HK-2 (cell line): Measurements from ENCODE around the gene TFAP2A.
A peak's percentile ranks its signal among the peaks of the same experiment; 100 is the strongest.

Experiments
- DNase-seq: peaks from one replicate; pipeline ENCODE4 v3.0.0-alpha.2; 2018; ENCODE audit not compliant: unreplicated experiment

The TFAP2A gene

GRCh38 chr6:10412461-10413261 lies 2.2 kb downstream of the TFAP2A start:
- peak; percentile 59 for DNase-seq

- peak; percentile 63 for DNase-seq
Observed at GRCh38 chr6:10411971-10412460, 2.9 kb downstream of the TFAP2A start.

DNA sequence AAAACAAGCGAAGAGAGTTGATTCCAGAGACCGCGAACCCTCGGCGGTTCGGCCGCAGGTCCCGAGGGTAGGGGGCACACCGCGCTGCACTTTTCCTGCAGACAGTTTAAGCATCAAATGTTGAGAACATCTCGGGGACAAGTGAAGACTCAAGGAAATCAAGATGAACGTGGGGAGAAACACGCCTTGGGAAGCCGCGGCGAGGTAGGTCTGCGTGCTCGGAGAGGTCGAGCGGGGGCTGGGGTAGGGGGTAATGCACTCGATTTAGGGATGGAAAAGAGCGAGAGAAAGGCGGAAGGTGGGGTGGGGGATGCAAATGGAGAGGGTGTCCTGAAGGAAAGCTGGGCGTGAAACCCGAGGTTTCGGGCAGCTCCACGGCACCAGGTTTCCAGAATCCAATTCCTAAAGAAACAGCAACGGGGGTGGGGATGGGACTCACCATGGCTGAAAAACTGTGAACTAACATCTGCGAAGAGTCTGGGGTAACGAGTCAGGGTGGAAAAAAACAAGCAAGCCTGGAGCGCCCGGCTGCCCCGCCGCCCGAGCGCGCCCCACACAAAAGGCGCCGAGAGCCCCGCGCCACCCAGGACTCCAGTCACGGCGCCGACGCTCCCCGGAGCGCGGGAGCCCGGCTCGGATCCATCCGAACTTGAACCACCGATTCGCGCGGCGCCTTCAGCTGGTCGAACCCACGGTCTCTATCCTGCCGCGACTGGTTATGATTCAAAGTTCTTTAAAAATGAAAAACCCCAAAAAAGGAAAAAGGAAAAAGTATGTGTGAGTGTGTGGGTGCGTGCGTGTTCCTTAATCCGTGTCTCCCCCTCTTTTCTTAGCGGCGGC lies 3.5 kb downstream of the TFAP2A start:
- DNase-seq: no peak

GRCh38 chr6:10410207-10411050 lies 4.4 kb downstream of the TFAP2A start:
- no peak for DNase-seq

GRCh38 chr6:10409731-10410206 lies 5.1 kb downstream of the TFAP2A start:
- no peak for DNase-seq

- no peak for DNase-seq
Observed at GRCh38 chr6:10409233-10409721, 5.6 kb downstream of the TFAP2A start.

- no peak for DNase-seq
Observed at GRCh38 chr6:10408457-10408856, 6.4 kb downstream of the TFAP2A start.

DNA sequence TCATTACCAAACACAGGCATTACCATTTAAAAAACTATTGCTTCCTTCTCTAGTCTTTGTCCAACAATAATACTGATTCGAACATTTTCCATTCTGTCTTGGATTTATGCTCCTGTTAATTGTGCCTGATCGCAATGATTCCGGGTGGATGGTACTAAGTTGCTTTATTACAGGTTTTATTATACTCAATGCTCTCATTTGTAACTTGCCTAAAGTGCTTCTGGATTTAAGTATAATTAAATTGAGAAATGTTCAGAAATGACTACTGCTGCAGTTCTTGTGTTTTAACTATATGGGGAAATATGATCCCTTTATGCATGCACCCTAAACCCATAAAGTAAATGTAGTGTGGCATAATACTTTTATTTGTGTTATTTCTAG lies 7.2 kb downstream of the TFAP2A start:
- DNase-seq: no peak

DNA sequence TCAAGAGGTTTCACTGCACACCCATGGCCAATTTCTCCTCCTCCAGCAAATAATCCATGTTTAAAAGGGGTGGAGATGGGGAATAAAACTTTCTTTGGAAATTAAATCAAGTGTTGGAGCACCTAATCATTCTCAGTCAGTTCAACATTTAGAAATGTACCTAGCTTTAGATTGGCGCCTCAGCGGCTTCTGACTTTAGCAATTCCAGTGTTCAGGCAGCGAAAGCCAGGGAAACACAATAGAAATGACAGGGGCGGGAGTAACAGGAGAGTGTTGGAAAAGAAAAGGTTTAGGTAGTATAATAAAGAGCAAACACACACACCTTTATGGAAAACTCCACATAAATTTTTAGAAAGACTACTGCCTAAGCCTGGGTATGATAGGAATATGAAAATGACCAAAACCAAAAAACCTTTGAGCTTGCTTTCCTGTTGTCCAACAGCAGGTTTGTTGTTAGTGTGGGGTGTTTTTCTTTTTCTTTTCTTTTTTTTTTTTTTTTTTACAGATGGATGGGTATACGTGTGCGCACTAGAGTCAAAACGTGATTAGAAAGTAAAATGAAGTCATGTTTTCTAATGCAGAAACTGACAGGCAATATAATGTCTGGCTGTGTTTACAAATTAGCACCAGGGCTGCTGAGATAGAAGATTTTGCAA lies 7.7 kb downstream of the TFAP2A start:
- no peak for DNase-seq

DNA sequence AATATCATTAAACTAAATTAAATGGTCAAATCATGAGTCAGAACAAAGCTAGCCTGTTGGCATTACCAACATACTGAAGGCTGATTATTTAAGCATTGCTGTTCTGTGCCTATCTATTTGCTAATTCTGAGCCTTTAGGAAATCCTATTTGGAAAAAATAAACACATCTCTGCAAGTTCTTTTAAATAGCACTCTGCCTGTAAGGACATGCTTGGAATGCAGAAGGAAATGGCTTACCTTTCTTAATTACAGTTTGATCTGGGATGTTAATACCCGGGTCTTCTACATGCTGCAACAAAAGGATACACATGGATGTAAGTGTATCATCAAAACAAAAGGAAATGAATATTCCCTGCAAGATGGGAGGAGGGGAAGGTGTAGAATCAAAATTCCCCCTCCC lies 8.3 kb downstream of the TFAP2A start:
- no peak for DNase-seq

DNA sequence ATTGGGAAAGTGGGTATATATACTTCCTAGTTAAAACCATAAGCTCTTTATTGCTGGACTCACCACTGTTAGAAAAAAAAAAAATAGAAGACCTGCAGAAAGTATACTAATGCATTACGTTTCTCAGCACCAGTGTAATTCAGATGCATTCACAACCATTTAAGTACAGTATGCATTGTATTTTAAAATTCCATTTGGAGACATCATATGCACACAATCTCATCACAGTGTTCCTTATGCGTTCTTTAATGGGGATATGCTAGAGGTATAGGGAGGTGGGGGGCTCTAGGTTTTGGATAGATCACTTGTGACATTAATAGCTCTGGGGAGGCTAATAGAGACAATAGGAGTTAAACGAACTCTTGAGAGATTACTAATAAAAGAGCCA lies 9.4 kb downstream of the TFAP2A start:
- DNase-seq: no peak

- DNase-seq: no peak
Observed at GRCh38 chr6:10404799-10405512, 9.9 kb downstream of the TFAP2A start.

GRCh38 chr6:10404107-10404798 lies 10.6 kb downstream of the TFAP2A start:
- DNase-seq: peak; percentile 98

DNA sequence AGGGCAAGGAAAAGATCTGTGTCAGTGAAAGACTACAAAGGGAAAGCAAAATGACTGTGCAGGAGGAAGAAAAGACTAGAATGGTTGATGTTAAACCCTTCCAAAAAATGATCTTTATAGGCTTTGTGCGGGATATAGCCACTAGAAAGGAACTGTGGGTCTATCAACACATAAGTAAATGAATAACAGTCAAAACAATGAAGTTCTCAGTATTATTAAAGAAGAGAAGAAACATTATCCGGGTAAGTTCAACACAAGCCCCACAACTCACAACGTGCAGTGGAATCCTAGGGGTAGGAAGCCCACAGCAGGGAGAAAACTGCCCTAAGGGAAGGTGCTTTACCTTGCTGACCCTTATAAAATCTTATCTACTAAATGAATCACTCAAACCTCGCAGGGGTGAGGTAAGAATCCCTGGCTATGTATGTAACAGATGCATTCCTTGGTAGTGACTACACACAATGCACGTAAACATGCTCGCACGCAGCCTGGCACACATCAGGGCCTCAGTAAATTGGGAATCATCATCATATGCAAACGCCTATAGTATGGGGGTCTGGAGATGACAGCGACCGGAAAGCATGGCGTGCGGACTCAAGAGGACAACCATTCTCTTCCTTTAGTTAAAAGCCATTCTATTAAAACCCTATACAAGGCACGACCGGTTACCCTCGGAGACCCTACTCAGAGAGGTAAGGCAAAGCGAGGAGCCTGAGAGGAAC lies 11.3 kb downstream of the TFAP2A start:
- DNase-seq: peak; percentile 61

- no peak for DNase-seq
Observed at GRCh38 chr6:10402648-10403311, 12.1 kb downstream of the TFAP2A start.

DNA sequence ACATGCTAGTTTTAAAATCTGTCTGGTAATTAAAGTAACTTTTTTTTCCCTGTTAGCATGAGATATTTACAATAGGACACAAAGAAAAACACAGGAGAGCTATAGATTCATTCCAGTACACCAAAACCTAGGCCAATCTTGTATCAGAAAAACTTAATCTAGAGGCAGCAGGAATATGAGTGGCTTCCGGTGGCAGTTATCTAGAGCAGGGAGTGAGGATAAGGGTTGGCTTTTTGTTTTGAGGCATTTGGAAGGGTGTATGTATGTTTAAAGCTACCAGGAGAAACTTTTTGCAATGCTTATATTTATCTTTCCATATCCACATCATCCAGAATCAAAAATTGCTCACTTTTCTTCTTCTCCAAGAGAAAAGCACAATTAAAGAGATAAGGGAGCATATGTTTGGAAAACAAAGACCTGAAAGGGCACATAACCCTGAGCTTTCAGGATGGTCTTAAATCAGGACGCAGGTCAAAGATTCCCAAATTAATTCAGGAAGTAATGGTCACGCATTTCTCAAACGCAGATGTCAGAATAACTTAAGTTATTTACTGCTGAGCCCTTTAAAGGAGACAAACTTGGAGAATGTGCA lies 13.1 kb downstream of the TFAP2A start:
- DNase-seq: no peak

DNA sequence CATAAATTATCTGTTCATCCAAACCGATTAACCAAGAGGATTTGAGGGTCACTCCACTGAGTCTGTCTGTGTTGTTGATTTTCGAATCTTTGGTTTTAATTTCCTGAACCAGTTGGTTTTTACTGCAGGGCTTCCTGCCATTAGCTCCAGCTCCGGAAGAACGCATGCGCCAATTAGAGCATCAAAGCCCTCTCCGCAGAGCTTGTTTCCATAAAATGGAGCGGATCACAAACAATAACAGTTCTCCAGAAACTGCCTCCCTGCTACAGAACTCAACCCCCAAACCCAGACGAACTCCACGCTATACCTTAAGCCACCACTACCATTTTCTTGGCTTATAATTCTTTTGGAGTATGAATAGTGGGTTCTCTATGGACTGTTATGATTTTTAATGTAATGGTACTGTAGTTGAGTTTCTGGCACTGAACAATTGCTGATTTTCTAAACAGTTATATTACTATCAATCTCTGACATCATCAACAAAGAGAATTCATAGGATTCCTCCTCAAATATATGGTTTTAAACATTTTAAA lies 13.8 kb downstream of the TFAP2A start:
- no peak for DNase-seq

GRCh38 chr6:10400330-10400729 lies 14.5 kb downstream of the TFAP2A start:
- no peak for DNase-seq
